Activated CD8-positive, alpha-beta T cell treated with anti-CD3 and anti-CD28 coated beads for 36 hours (primary cell): ENCODE data around the gene SOX21. TPM values are rescaled to one million over a fixed set of nuclear protein-coding genes. Genes with fewer than 3 reads are reported as not detected.

Source experiments
- ATAC-seq: fragments of 200-7000 bp; cut with Tn5 transposase; one replicate; pipeline ENCODE4 v1.10.0; 2021; ENCODE audit warnings: mild to moderate bottlenecking, moderate library complexity
- CTCF ChIA-PET: fragments of 350-600 bp; sonication (Branson Sonifier 250); formaldehyde crosslinking; loops from one replicate; lab custom pipeline; 2021; ENCODE audit warnings: antibody characterized with exemption; lab: Charles Lee
- POLR2A ChIA-PET: fragments of 350-600 bp; sonication (Branson Sonifier 250); formaldehyde crosslinking; loops from one replicate; lab custom pipeline; 2021; ENCODE audit warnings: antibody characterized with exemption; lab: Charles Lee
- DNase-seq: peaks from one replicate; pipeline ENCODE4 v3.0.0-alpha.2; 2020
- H3K27ac Mint-ChIP-seq: one replicate; pipeline ENCODE4 v1.8.0; 2021; ENCODE audit warnings: mild to moderate bottlenecking, mixed read lengths
- H3K27me3 Mint-ChIP-seq: one replicate; pipeline ENCODE4 v1.8.0; 2021; ENCODE audit warnings: mixed read lengths
- H3K36me3 Mint-ChIP-seq: one replicate; pipeline ENCODE4 v1.8.0; 2021; ENCODE audit warnings: low read depth, mixed read lengths
- H3K4me1 Mint-ChIP-seq: one replicate; pipeline ENCODE4 v1.8.0; 2021; ENCODE audit warnings: low read depth, mixed read lengths
- H3K4me3 Mint-ChIP-seq: one replicate; pipeline ENCODE4 v1.8.0; 2021; ENCODE audit warnings: mild to moderate bottlenecking, moderate library complexity, mixed read lengths
- H3K9me3 Mint-ChIP-seq: one replicate; pipeline ENCODE4 v1.8.0; 2021; ENCODE audit warnings: mixed read lengths
- CTCF ChIP-seq: fragments of 200-600 bp; IDR thresholded peaks from one replicate; pipeline ENCODE4 v1.8.0; 2022; ENCODE audit warnings: antibody characterized with exemption, mild to moderate bottlenecking
- intact Hi-C: fragments of 100-400 bp; cut with micrococcal nuclease; formaldehyde crosslinking; loops from one replicate; pipeline ENCODE4 v1.10.0; 2022
- total RNA-seq, 2 experiments: library from RNA; stranded (reverse); gene quantifications; one replicate each; pipeline ENCODE4 v1.2.3, GENCODE V29; 2021

SOX21 gene
- not detected for total RNA-seq

DNA sequence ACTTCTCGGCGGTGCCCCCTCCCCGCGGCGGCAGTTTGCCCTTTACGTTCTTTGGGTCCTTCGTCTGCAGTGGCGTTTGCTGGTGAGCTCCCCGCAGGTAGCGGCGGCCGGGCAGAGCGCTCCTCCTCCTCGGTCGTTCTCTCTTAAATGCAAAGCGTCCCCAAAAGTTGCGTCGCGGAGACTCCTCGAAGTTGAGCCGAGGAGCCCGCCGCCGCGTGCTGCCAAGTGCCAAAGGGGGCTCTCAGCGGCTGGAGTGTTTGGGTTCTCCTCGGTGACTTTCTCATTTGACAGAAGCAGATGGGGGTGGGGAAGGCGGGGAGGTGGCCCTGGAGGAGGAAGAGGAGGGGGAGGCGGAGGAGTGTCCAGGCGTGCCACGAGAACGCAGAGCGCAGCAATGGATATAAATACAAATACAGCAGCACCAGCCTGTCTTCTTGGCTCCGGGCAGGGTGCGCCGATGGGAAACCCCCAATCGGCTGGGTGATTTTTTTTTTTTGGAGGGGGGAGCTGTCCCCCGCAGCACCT lies at the start of gene SOX21:
Gene SOX21, minus strand, starts transcription at position 259 of the 525 bp plus-strand sequence. CDS start 496 bp downstream, outside the sequence.
- no peak within 1 kb of the TSS for H3K27ac Mint-ChIP-seq
- no peak for TF ChIP-seq CTCF
- H3K9me3 Mint-ChIP-seq: no peaks in the 10 kb centered on the region
- ChIA-PET CTCF (no interaction called here), POLR2A (no interaction called here)
- DNase-seq: no peak
- no peak for ATAC-seq
- H3K27me3 Mint-ChIP-seq: peaks cover 61% of the 10 kb centered on the region
- peaks cover 25% of the 10 kb centered on the region for H3K4me1 Mint-ChIP-seq
- peak within 1 kb of the TSS; percentile 48 for H3K4me3 Mint-ChIP-seq
- H3K36me3 Mint-ChIP-seq: no peaks in the 10 kb centered on the region
- intact Hi-C loops: no loop called here

- intact Hi-C loops: no loop called here
- H3K27ac Mint-ChIP-seq: no peak overlapping the region
- TF ChIP-seq CTCF: no peak
- H3K36me3 Mint-ChIP-seq: no peaks in the 10 kb centered on the region
- ATAC-seq: no peak
- no peak overlapping the region for H3K4me3 Mint-ChIP-seq
- H3K4me1 Mint-ChIP-seq: no peaks in the 10 kb centered on the region
- CTCF ChIA-PET: no interaction called here
- no peak for DNase-seq
- POLR2A ChIA-PET: no interaction called here
- peaks cover 19% of the 10 kb centered on the region for H3K27me3 Mint-ChIP-seq
- no peaks in the 10 kb centered on the region for H3K9me3 Mint-ChIP-seq
Observed at GRCh38 chr13:94761407-94761806, 49.1 kb upstream of the SOX21 start.

DNA sequence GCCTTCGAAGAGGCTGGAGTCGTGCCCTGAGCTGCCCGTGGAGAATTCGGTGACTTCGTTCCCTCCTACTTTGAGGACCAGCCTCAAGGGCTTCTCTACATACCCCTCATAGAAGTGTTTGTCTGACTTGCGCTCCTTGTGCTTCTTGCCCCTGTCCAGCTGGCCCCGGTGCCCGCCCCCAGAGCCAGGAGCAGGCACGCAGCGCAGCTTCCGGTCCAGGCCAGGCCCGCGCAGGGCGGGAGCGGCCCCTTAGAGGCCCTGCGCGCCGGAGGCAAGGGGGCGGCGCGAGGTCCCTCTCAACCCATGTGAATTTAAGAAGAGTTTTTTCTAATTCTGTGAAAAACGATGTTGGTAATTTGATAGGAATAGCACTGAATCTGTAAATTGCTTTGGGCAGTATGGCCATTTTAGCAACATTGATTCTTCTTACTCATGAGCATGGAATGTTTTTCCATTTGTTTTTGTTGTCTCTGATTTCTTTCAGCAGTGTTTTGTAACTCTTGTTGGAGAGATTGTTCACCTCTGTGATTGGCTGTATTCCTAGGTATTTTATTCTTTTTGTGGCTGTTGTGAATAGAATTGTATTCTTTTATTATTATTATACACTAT lies 46.9 kb upstream of the SOX21 start:
- CTCF ChIA-PET: no interaction called here
- Mint-ChIP-seq H3K27ac (no peak overlapping the region), H3K27me3 (peaks cover 17% of the 10 kb centered on the region), H3K9me3 (no peaks in the 10 kb centered on the region), H3K4me1 (no peaks in the 10 kb centered on the region), H3K36me3 (no peaks in the 10 kb centered on the region), H3K4me3 (no peak overlapping the region)
- ATAC-seq: no peak
- no peak for DNase-seq
- no peak for TF ChIP-seq CTCF
- POLR2A ChIA-PET: no interaction called here
- intact Hi-C loops: no loop called here

DNA sequence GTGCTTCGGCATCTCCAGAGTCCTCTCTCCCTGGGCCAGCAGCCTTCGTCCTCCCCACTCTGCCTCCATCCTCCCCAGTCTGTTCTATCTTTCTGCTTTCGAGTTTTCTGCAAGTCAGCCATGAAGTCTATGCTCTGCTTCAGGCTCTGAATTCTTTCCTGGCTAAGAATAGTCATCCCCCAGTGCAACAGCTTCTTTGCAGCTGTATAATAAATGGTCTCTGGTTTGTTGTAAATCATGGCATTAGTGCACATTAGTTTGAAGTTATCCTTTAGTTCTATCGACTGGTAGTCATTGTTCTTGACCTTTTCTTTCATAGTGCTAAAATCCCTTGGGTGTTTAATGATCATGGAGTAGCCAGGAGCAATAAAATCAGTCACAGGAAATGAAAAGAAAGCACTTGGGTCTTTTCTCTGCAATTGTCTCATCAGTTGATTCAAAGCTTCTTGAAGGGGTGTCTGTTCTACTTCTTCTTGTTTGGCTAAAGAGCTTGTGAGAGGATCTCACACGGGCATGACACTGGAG lies 46.2 kb upstream of the SOX21 start:
- no peaks in the 10 kb centered on the region for H3K9me3 Mint-ChIP-seq
- intact Hi-C loops: no loop called here
- ChIA-PET CTCF (no interaction called here), POLR2A (interaction anchor here (0.7 kb wide), 1 partner anchor 735 kb away, joined by 3 read pairs; no protein-coding TSS in a partner anchor)
- ATAC-seq (no peak), DNase-seq (no peak)
- H3K4me1 Mint-ChIP-seq: no peaks in the 10 kb centered on the region
- H3K36me3 Mint-ChIP-seq: no peaks in the 10 kb centered on the region
- no peak for TF ChIP-seq CTCF
- H3K4me3 Mint-ChIP-seq: no peak overlapping the region
- no peak overlapping the region for H3K27ac Mint-ChIP-seq
- H3K27me3 Mint-ChIP-seq: peaks cover 17% of the 10 kb centered on the region

DNA sequence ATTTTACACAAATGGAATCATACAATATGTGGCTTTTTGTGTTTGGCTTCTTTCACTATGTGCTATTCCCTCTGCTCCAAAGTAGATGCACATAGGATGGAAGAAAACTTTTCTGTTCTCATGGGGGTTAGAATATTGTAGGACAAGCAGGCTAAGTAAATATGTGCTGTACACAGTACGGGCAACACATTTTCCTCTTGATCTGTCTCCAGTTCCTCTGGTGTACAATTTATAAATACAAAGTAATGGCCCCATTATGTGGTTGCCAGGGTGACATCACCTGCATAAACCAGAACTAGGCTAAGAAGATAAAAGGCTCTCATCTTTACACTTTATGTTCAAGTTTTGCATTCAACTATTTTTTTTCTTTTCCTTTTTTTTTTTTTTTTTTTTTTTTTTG lies 41.0 kb upstream of the SOX21 start:
- no peaks in the 10 kb centered on the region for H3K9me3 Mint-ChIP-seq
- no peak for TF ChIP-seq CTCF
- H3K4me1 Mint-ChIP-seq: no peaks in the 10 kb centered on the region
- ChIA-PET POLR2A (no interaction called here), CTCF (no interaction called here)
- no peak for ATAC-seq
- no peak for DNase-seq
- intact Hi-C loops: no loop called here
- H3K4me3 Mint-ChIP-seq: no peak overlapping the region
- H3K27me3 Mint-ChIP-seq: peaks cover 11% of the 10 kb centered on the region
- H3K36me3 Mint-ChIP-seq: no peaks in the 10 kb centered on the region
- no peak overlapping the region for H3K27ac Mint-ChIP-seq
